G401.6 (cell line): ENCODE measurements around the gene CCT5.
"Not testable (repeated sequence)": the region's sequence is repeated elsewhere in the genome, so short reads cannot be mapped to it uniquely, and the experiment has no call there.

Source experiments
- FAIRE-seq: peaks from 2 replicates; lab custom pipeline; 2012; peaks lifted over from hg19 to GRCh38; lab: Jason Lieb, UNC

Gene CCT5

GRCh38 chr5:10301842-10302610 is 51.9 kb downstream of the CCT5 start:
- FAIRE-seq = no peak

DNA sequence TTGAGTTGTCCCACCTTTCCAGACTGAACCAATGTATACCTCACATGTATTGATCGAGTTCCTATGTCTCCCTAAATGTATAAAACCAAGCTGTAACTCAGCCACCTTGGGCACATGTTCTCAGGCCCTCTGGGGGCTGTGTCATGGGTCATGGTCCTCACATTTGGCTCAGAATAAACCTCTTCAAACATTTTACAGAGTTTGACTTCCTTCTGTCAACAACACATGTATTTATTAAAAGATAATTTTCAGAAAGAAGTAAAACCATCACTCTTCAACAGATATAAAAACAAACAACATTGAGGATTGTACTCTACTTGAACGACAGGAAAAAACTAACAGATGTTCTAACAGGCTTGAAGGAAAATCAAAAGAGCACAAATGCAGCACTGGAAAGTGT is 53.1 kb downstream of the CCT5 start:
- no peak for FAIRE-seq

DNA sequence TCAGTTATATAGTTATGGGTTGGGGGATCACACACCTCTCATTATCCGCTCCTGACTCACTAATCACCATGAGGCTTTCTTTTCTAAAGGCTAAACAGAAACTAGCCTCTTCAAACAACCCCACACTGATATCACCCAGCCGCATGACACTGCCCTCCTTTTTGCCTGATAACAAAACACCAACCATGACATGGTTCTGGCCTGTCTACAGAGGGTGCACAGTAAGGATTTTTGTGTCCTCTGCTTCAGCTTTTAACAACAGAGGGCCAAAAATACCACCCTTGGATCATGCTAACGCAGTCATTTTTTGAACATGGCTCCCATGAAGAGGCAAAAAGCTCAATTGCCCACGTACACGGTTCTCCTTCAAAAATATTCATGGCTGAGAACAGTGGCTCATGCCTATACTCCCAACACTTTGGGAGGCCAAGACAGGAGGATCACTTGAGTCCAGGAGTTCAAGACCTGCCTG is 53.7 kb downstream of the CCT5 start:
- no peak for FAIRE-seq

DNA sequence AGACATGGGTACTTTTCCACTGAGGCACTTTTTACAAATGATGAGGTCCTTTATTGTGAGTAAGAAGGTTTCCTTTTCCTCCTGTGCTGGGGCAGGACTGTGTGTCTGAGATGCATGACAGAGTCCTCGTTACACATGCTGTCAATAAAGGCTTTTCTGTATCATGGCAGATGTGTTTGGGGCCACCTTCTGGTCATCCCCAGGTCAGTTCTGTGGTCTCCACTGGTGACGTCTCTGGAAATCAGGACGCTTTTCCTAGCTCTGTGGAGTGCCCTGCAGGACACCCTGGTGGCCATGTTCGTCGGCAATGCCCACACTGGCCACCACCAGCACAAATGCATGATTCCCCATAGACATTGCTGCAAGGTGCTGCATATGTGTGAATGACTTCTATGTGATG is 54.9 kb downstream of the CCT5 start:
- no peak for FAIRE-seq

DNA sequence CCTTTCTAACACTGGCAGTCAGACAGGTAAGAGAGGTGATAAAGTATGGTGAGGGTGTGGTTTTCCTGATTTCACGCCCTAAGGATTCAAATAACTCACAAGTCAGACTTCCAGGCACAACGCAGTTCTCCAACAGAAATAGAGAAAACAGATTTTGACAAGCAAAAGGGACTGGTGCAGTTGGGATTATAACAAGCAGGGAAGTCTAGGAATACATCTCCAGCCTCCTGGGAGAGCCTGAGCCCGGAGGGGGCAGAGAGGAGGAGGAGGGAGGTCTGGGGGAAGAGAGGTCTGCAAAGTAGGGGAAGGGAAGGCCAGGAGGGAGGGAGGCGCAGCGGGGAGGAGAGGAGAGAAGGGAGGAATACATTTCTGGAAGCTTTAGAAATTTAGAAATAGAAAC is 56.0 kb downstream of the CCT5 start:
- no peak for FAIRE-seq

- no peak for FAIRE-seq
Observed at GRCh38 chr5:10306806-10307205, 56.7 kb downstream of the CCT5 start.

GRCh38 chr5:10307206-10308148 is 57.4 kb downstream of the CCT5 start, which contains the start of gene CMBL:
Gene CMBL (minus strand): TSS chr5:10307902. CDS start chr5:10290762, 17,140 bp downstream.
- FAIRE-seq = no peak

GRCh38 chr5:10308844-10309243 is 58.8 kb downstream of the CCT5 start:
- FAIRE-seq = no peak

GRCh38 chr5:10310066-10310779 is 60.1 kb downstream of the CCT5 start:
- FAIRE-seq = no peak

DNA sequence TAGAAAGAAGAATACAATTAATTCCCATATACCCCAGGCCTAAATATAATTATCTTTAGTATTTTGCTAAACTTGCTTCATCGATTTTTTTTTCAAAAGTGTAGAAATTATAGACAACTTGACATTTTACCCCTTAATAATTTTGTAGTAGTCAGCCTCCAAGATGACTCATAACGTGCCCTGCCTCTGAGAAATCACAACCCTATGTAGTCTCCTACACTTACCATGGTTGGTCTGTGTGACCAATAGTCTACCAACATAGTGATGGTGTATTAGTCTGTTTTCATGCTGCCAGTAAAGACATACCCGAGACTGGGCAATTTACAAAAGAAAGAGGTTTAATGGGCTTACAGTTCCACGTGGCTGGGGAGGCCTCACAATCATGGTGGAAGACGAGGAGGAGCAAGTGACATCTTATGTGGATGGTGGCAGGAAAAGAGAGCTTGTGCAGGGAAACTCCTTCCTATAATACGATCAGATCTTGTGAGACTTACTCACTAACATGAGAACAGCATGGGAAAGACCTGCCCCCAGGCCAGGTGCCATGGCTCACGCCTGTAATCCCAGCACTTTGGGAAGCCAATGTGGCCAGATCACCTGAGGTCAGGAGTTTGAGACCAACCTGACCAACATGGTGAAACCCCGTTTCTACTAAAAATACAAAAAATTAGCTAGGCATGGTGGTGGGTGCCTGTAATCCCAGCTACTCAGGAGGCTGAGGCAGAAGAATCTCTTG is 60.9 kb downstream of the CCT5 start:
- not testable (repeated sequence) for FAIRE-seq

GRCh38 chr5:10311595-10312425 is 61.7 kb downstream of the CCT5 start:
- FAIRE-seq = no peak

- no peak for FAIRE-seq
Observed at GRCh38 chr5:10315201-10315600, 65.1 kb downstream of the CCT5 start.
